Caco-2 (cell line): Measurements from ENCODE around the gene TESMIN. TPM values are rescaled to one million over a fixed set of nuclear protein-coding genes. Genes with fewer than 3 reads are reported as not detected.

Experiments
- BruUV-seq: library from RNA; stranded (reverse); fragments of 400-500 nt; replicated peaks from 2 replicates; lab custom pipeline; 2021; lab: Mats Ljungman, UMichigan
- CTCF ChIA-PET: fragments of 300-600 bp; sonication (Branson Sonifier 250); formaldehyde crosslinking; loops from one replicate; lab custom pipeline; 2022; ENCODE audit warnings: antibody characterized with exemption; lab: Charles Lee
- POLR2A ChIA-PET: fragments of 300-600 bp; sonication (Branson Sonifier 250); formaldehyde crosslinking; loops from one replicate; lab custom pipeline; 2022; ENCODE audit warnings: antibody characterized with exemption; lab: Charles Lee
- DNase-seq, 2 experiments: peaks; one replicate each; pipeline versions ENCODE4 v3.0.0 to v3.0.0-alpha.2; 2020 to 2022
- H3K27me3 ChIP-seq: replicated peaks from 2 replicates; pipeline ENCODE4 v1.6.0; 2011; ENCODE audit warnings: low read length; ENCODE audit not compliant: control insufficient read depth, insufficient read depth
- H3K36me3 ChIP-seq: 2 replicates; pipeline ENCODE4 v1.5.1; 2011; ENCODE audit warnings: low read length; ENCODE audit not compliant: control insufficient read depth, insufficient read depth
- H3K4me1 ChIP-seq: fragments of 250-450 bp; sonication (Bioruptor Pico); 2 replicates; pipeline ENCODE4 v1.5.1; 2020; ENCODE audit warnings: mild to moderate bottlenecking
- H3K4me3 ChIP-seq: 2 replicates; pipeline ENCODE4 v1.5.1; 2011; ENCODE audit warnings: low read depth, mild to moderate bottlenecking, control low read depth, low read length
- H3K9me3 ChIP-seq: fragments of 250-450 bp; sonication (Bioruptor Pico); 2 replicates; pipeline ENCODE4 v1.5.1; 2020; ENCODE audit warnings: mild to moderate bottlenecking, moderate library complexity
- H3K27ac Mint-ChIP-seq: one replicate; pipeline ENCODE4 v1.8.0; 2022; ENCODE audit warnings: mixed read lengths; ENCODE audit not compliant: unreplicated experiment
- H3K27me3 Mint-ChIP-seq: one replicate; pipeline ENCODE4 v1.8.0; 2022; ENCODE audit warnings: mixed read lengths; ENCODE audit not compliant: insufficient read depth, unreplicated experiment
- H3K36me3 Mint-ChIP-seq: one replicate; pipeline ENCODE4 v1.8.0; 2022; ENCODE audit warnings: mild to moderate bottlenecking, mixed read lengths; ENCODE audit not compliant: insufficient read depth, unreplicated experiment
- H3K4me1 Mint-ChIP-seq: one replicate; pipeline ENCODE4 v1.8.0; 2022; ENCODE audit warnings: low read depth, mixed read lengths; ENCODE audit not compliant: unreplicated experiment
- H3K4me3 Mint-ChIP-seq: one replicate; pipeline ENCODE4 v1.8.0; 2022; ENCODE audit warnings: mild to moderate bottlenecking, moderate library complexity, mixed read lengths; ENCODE audit not compliant: unreplicated experiment
- H3K9me3 Mint-ChIP-seq: one replicate; pipeline ENCODE4 v1.8.0; 2022; ENCODE audit warnings: mixed read lengths; ENCODE audit not compliant: unreplicated experiment
- CTCF ChIP-seq, 2 experiments: fragments of 200-600 bp in 1 of 2; IDR thresholded peaks; 1 replicate in 1 of 2; 2 replicates in 1 of 2; pipeline versions ENCODE4 v1.5.1 to v1.8.0; 2011 to 2022; ENCODE audit warnings: antibody characterized with exemption in 1 of 2, control low read depth in 1 of 2, inconsistent platforms in 1 of 2, low read depth in 1 of 2, low read length in 1 of 2, mild to moderate bottlenecking in 1 of 2, moderate library complexity in 1 of 2; ENCODE audit not compliant: insufficient read depth in 1 of 2, severe bottlenecking in 1 of 2, unreplicated experiment in 1 of 2
- intact Hi-C: fragments of 100-400 bp; cut with micrococcal nuclease; formaldehyde crosslinking; loops from one replicate; pipeline ENCODE4 v1.10.0; 2022; ENCODE audit not compliant: unreplicated experiment
- total RNA-seq: library from RNA; stranded (reverse); gene quantifications from 2 replicates; pipeline ENCODE4 v1.2.3, GENCODE V29; 2022

The TESMIN gene
- total RNA-seq, 1 experiment from 2014 or later: 26.2 TPM

GRCh38 chr11:68667511-68668500 is 83.5 kb downstream of the TESMIN start:
- H3K4me1 Mint-ChIP-seq: no peaks in the 10 kb centered on the region
- H3K27me3 Mint-ChIP-seq: peaks cover 21% of the 10 kb centered on the region
- no peak overlapping the region for H3K27ac Mint-ChIP-seq
- Histone ChIP-seq H3K36me3 (no peaks in the 10 kb centered on the region), H3K4me3 (no peak overlapping the region), H3K27me3 (no peaks in the 10 kb centered on the region), H3K4me1 (no peaks in the 10 kb centered on the region), H3K9me3 (peaks cover 4% of the 10 kb centered on the region; the same call in 1 of the 2 replicates)
- no peak overlapping the region for H3K4me3 Mint-ChIP-seq
- intact Hi-C loops: no loop called here
- no peak for TF ChIP-seq CTCF (IDR thresholded peaks at IDR 0.05; ENCODE audit: insufficient read depth in 1 of 2, low read depth in 1 of 2, low read length in 1 of 2, severe bottlenecking in 1 of 2, unreplicated experiment in 1 of 2)
- DNase-seq: peak in 1 of 2 experiments; percentile 38
- ChIA-PET POLR2A (no interaction called here), CTCF (no interaction called here)
- H3K36me3 Mint-ChIP-seq: no peaks in the 10 kb centered on the region
- BruUV-seq: no TSS peak
- peaks cover 7% of the 10 kb centered on the region for H3K9me3 Mint-ChIP-seq

- no peak overlapping the region for H3K4me3 Mint-ChIP-seq
- BruUV-seq: no TSS peak
- intact Hi-C loops: no loop called here
- TF ChIP-seq CTCF (IDR thresholded peaks at IDR 0.05; ENCODE audit: insufficient read depth in 1 of 2, low read depth in 1 of 2, low read length in 1 of 2, severe bottlenecking in 1 of 2, unreplicated experiment in 1 of 2): no peak
- H3K27ac Mint-ChIP-seq: no peak overlapping the region
- peaks cover 7% of the 10 kb centered on the region for H3K9me3 Mint-ChIP-seq
- POLR2A ChIA-PET: no interaction called here
- CTCF ChIA-PET: no interaction called here
- Histone ChIP-seq H3K27me3 (no peaks in the 10 kb centered on the region), H3K36me3 (no peaks in the 10 kb centered on the region), H3K4me1 (no peaks in the 10 kb centered on the region), H3K4me3 (no peak overlapping the region), H3K9me3 (peaks cover 8% of the 10 kb centered on the region; the same call in 1 of the 2 replicates)
- H3K4me1 Mint-ChIP-seq: no peaks in the 10 kb centered on the region
- H3K36me3 Mint-ChIP-seq: no peaks in the 10 kb centered on the region
- DNase-seq: no peak
- peaks cover 27% of the 10 kb centered on the region for H3K27me3 Mint-ChIP-seq
These were observed 84.5 kb downstream of the TESMIN start for GRCh38 chr11:68666849-68667248.

GRCh38 chr11:68665436-68665835 is 85.9 kb downstream of the TESMIN start:
- no peak overlapping the region for H3K27ac Mint-ChIP-seq
- H3K9me3 Mint-ChIP-seq: no peaks in the 10 kb centered on the region
- ChIA-PET CTCF (no interaction called here), POLR2A (no interaction called here)
- no peaks in the 10 kb centered on the region for H3K36me3 ChIP-seq
- peaks cover 29% of the 10 kb centered on the region for H3K27me3 Mint-ChIP-seq
- H3K9me3 ChIP-seq: peaks cover 8% of the 10 kb centered on the region; the same call in 1 of the 2 replicates
- no peak for TF ChIP-seq CTCF (IDR thresholded peaks at IDR 0.05; ENCODE audit: insufficient read depth in 1 of 2, low read depth in 1 of 2, low read length in 1 of 2, severe bottlenecking in 1 of 2, unreplicated experiment in 1 of 2)
- DNase-seq: no peak
- no peaks in the 10 kb centered on the region for H3K27me3 ChIP-seq
- no peak overlapping the region for H3K4me3 Mint-ChIP-seq
- no peaks in the 10 kb centered on the region for H3K4me1 ChIP-seq
- intact Hi-C loops: no loop called here
- H3K4me3 ChIP-seq: no peak overlapping the region
- BruUV-seq: no TSS peak
- no peaks in the 10 kb centered on the region for H3K4me1 Mint-ChIP-seq
- H3K36me3 Mint-ChIP-seq: no peaks in the 10 kb centered on the region
